Stimulated activated CD4-positive, alpha-beta T cell treated with anti-CD3 and anti-CD28 coated beads, TNF-alpha, amount 100 ng/mL, for 48 hours (primary cell): ENCODE measurements around the gene YIPF5.

Experiments
- DNase-seq, 3 donors: peaks; one replicate each; pipeline ENCODE4 v3.0.0-alpha.2; 2020; ENCODE audit warnings: low read depth in 3 of 3

Gene YIPF5

GRCh38 chr5:144179226-144179625 lies 8.8 kb upstream of the YIPF5 start:
- no peak for DNase-seq

DNA sequence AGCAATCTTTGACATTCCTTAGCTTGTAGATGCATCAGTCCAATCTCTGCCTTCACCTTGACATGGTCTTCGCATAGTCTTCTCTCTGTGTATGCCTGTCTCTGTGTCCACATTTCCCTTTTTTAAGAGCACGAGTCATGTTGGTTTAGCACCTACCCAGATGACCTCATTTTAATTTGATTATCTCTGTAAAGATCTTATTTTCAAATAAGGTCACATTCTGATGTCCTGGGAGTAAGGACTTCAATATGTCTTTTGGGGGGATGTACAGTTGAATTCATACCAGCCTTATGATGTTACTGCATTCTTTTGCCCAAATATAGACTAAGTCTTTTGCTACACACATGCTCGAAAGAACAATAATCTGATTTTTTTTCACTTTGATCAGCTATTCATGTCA lies 7.1 kb upstream of the YIPF5 start:
- DNase-seq: no peak

DNA sequence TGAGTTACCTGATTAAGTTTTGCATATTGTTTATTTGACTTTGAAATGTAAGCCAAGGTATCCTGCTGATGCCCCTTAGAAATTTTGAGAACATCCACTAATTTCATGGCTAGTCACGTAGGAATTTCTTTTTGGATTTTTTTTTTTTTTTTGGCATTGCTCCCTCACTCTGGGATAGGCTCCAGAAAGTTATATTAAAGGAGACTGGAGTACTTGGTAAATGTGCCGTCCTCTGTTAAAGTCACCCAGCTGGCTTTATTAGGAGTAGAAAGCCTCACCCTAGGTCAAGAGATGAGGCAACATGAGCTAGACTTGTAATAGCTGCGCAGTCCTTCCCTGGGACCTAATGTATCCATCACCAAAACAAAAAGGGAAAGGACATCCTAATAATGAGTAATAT lies 3.3 kb upstream of the YIPF5 start:
- DNase-seq: no peak

DNA sequence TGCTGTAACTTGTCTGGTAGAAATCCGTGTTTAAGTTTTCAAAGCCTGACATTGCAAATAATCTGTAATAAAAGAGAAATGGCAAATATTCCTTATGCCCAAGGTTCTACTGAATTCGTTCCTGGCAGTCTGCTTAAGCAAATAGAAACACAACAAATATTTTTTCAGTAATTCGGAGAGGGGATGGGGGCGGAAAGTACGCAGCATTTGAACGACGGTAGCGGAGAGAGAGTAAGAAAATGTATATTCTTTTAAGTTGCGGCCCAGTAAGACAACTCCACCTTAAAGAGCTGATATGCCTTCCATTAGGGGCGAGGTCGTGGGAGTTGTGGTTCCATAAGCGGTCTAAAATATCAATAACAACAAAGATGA lies 569 bp downstream of the YIPF5 start:
- no peak for DNase-seq

DNA sequence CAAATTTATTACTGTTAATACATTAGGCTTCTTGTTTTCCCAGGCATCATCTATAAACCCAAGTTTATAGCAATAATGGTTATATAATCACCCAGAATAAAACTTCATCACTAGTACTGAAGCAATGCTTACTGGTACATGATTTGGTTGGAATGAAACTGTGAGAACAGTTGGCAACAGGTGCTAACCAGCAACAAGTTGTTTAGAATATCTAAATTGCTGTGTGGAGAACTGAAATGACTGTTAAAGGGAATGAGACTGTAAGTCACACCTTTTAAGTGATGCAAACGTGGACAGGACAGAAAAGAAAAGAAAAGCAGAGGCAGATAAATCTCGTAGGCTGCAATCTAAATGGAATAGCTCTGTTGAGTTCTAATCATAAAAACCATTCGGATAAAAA lies 2.5 kb downstream of the YIPF5 start:
- DNase-seq: no peak

DNA sequence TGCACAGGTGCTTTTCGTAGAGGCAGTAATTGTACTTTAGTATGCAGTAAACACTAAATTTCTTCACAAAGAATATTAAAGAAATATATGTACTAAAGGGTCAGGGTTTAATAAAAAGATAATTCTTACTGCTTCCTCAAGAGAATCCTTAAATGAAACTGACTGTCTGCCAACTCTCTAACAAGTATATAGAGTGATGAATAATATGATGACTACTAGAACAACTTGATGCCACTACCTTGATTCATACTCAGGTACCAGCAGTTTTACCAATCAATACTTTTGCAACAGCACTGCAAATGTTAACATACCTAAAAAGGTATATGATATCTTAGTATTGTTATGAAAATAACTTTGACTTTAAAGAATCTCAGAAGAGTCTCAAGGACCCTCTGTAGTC lies 3.8 kb downstream of the YIPF5 start:
- no peak for DNase-seq

GRCh38 chr5:144162686-144163085 lies 7.8 kb downstream of the YIPF5 start:
- no peak for DNase-seq

GRCh38 chr5:144156767-144157171 lies 13.7 kb downstream of the YIPF5 start:
- DNase-seq: no peak

GRCh38 chr5:144151026-144151425 lies 19.4 kb downstream of the YIPF5 start:
- DNase-seq: no peak

GRCh38 chr5:144144956-144145751 lies 25.3 kb downstream of the YIPF5 start:
- no peak for DNase-seq

- DNase-seq: no peak
Observed at GRCh38 chr5:144143625-144144024, 26.8 kb downstream of the YIPF5 start.

DNA sequence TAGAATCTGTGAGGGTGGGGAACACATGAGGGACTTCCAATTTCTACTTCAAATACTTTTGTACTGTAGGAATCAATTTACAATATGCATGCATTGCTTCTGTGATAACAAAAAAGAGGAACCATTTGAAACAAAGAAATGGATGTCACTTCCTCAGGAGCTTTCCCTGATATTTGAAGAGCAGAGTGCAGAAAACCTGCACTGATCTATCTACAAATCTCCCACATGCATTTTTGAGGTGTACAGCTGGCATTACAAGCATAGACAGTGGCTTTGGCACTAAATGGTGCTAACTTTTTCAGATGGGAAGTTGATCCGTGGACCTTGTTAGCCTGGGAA lies 27.7 kb downstream of the YIPF5 start:
- DNase-seq: no peak

GRCh38 chr5:144142139-144142823 lies 28.2 kb downstream of the YIPF5 start:
- no peak for DNase-seq

GRCh38 chr5:144141585-144141984 lies 28.9 kb downstream of the YIPF5 start:
- no peak for DNase-seq

- DNase-seq: no peak
Observed at GRCh38 chr5:144139586-144139985, 30.9 kb downstream of the YIPF5 start.

- no peak for DNase-seq
Observed at GRCh38 chr5:144135113-144135762, 35.2 kb downstream of the YIPF5 start.

- DNase-seq: no peak
Observed at GRCh38 chr5:144134194-144134826, 36.1 kb downstream of the YIPF5 start.

GRCh38 chr5:144133050-144133633 lies 37.3 kb downstream of the YIPF5 start:
- DNase-seq: no peak

DNA sequence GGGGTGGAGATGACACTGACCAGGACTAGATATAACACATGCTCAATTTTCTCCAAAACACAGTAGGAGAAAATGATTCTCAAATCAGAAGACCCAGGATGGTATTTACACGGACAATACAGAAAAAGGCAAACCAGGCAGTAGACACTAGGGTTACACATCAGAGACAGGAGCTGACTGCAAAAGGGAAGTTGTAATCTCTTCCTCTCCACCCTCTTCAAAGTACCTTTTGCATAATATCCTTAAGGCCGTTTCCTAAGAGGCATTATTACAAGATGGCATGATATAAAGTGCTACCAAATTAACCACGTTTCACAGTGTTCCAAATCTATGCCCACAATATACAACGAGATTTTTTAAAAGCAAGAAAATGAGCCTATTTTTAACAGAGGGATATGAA lies 39.2 kb downstream of the YIPF5 start:
- no peak for DNase-seq

GRCh38 chr5:144130306-144130705 lies 40.2 kb downstream of the YIPF5 start:
- no peak for DNase-seq

- no peak for DNase-seq
Observed at GRCh38 chr5:144128844-144129243, 41.6 kb downstream of the YIPF5 start.

DNA sequence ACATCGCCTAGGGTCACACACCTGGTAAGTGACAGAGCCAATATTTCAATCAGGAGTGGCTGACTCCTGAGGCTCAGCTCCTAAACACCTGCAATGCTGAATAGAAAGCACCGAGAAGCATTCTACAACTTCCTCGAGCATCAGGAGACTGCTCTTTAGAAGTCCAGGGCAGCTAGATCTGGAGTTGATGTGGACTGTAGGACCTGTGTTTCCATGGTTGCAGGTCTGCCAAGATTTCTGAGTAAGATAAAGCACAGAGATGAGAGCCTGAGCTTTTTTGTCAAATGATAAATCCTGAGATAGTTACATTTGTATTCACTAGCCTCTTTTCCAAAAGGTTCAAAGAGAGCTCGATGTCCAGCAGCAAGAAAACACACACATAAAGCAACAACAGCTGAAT lies 43.8 kb downstream of the YIPF5 start:
- DNase-seq: no peak
